ENCODE results near the gene ALAS1.
"Not testable (repeated sequence)": the region's sequence is repeated elsewhere in the genome, so short reads cannot be mapped to it uniquely, and the experiment has no call there.

ALAS1 gene

GRCh38 chr3:52197842-52198625 is at the start of gene ALAS1:
TSS of gene ALAS1 (plus strand) at chr3:52198160. CDS start at chr3:52199242, 1,082 bp downstream.
- H3K27ac Mint-ChIP-seq = peak within 1 kb of the TSS; percentile 88
- peaks cover 38% of the 10 kb centered on the region for H3K36me3 Mint-ChIP-seq
- CTCF ChIA-PET = no interaction called here
- peaks cover 52% of the 10 kb centered on the region for H3K4me1 Mint-ChIP-seq
- peaks cover 31% of the 10 kb centered on the region for H3K27me3 Mint-ChIP-seq
- peak; percentile 95 for DNase-seq
- no peaks in the 10 kb centered on the region for H3K9me3 Mint-ChIP-seq
- H3K4me3 Mint-ChIP-seq = peak within 1 kb of the TSS; percentile 97

GRCh38 chr3:52149021-52149420 is 48.9 kb upstream of the ALAS1 start:
- no peaks in the 10 kb centered on the region for H3K27me3 Mint-ChIP-seq
- peaks cover 26% of the 10 kb centered on the region for H3K4me1 Mint-ChIP-seq
- no peaks in the 10 kb centered on the region for H3K9me3 Mint-ChIP-seq
- CTCF ChIA-PET = interaction anchor here (0.9 to 8.0 kb wide), 3 partner anchors 96 to 212 kb away, joined by 3 to 111 read pairs (median 4); no protein-coding TSS in a partner anchor
- H3K36me3 Mint-ChIP-seq = peaks cover 26% of the 10 kb centered on the region
- H3K4me3 Mint-ChIP-seq = no peak overlapping the region
- no peak for DNase-seq
- no peak overlapping the region for H3K27ac Mint-ChIP-seq

GRCh38 chr3:52149726-52150125 is 48.2 kb upstream of the ALAS1 start:
- H3K36me3 Mint-ChIP-seq = peaks cover 21% of the 10 kb centered on the region
- no peak overlapping the region for H3K27ac Mint-ChIP-seq
- no peak overlapping the region for H3K4me3 Mint-ChIP-seq
- CTCF ChIA-PET = interaction anchor here (1.9 kb wide), 1 partner anchor 148 kb away, joined by 10 read pairs; no protein-coding TSS in a partner anchor
- DNase-seq = no peak
- H3K9me3 Mint-ChIP-seq = no peaks in the 10 kb centered on the region
- peaks cover 20% of the 10 kb centered on the region for H3K4me1 Mint-ChIP-seq
- H3K27me3 Mint-ChIP-seq = no peaks in the 10 kb centered on the region

GRCh38 chr3:52150357-52150756 is 47.6 kb upstream of the ALAS1 start:
- Mint-ChIP-seq H3K4me1 (peaks cover 24% of the 10 kb centered on the region), H3K9me3 (no peaks in the 10 kb centered on the region), H3K4me3 (no peak overlapping the region), H3K36me3 (peaks cover 15% of the 10 kb centered on the region), H3K27ac (no peak overlapping the region), H3K27me3 (no peaks in the 10 kb centered on the region)
- DNase-seq = no peak
- CTCF ChIA-PET = interaction anchor here (1.9 kb wide), 1 partner anchor 149 kb away, joined by 10 read pairs; no protein-coding TSS in a partner anchor

GRCh38 chr3:52150860-52151259 is 47.1 kb upstream of the ALAS1 start:
- Mint-ChIP-seq H3K36me3 (peaks cover 15% of the 10 kb centered on the region), H3K27me3 (no peaks in the 10 kb centered on the region), H3K4me3 (no peak overlapping the region), H3K9me3 (no peaks in the 10 kb centered on the region), H3K4me1 (peaks cover 28% of the 10 kb centered on the region), H3K27ac (no peak overlapping the region)
- no peak for DNase-seq
- CTCF ChIA-PET = interaction anchor here (1.9 kb wide), 1 partner anchor 150 kb away, joined by 10 read pairs; no protein-coding TSS in a partner anchor

- H3K36me3 Mint-ChIP-seq = peaks cover 14% of the 10 kb centered on the region
- DNase-seq, H3K27me3 Mint-ChIP-seq, H3K27ac Mint-ChIP-seq, H3K4me3 Mint-ChIP-seq, H3K9me3 Mint-ChIP-seq, CTCF ChIA-PET: not testable (repeated sequence)
- peaks cover 29% of the 10 kb centered on the region for H3K4me1 Mint-ChIP-seq
Measured at GRCh38 chr3:52151991-52152390, 46.0 kb upstream of the ALAS1 start.

GRCh38 chr3:52153389-52154096 is 44.4 kb upstream of the ALAS1 start:
- DNase-seq = peak; percentile 35
- Mint-ChIP-seq H3K4me1 (peaks cover 29% of the 10 kb centered on the region), H3K27me3 (no peaks in the 10 kb centered on the region), H3K9me3 (no peaks in the 10 kb centered on the region), H3K36me3 (peaks cover 9% of the 10 kb centered on the region), H3K4me3 (peak overlapping the region; percentile 86), H3K27ac (peak overlapping the region; percentile 94)
- CTCF ChIA-PET = interaction anchor here (1.0 to 1.7 kb wide), 2 partner anchors 9 to 67 kb away, joined by 5 read pairs; no protein-coding TSS in a partner anchor

GRCh38 chr3:52154135-52155094 is 43.5 kb upstream of the ALAS1 start, which contains the start of gene POC1A:
TSS of gene POC1A (minus strand) at chr3:52154423. CDS start at chr3:52154372, 51 bp downstream.
- Mint-ChIP-seq H3K27ac (peak within 1 kb of the TSS; percentile 94), H3K4me3 (peak within 1 kb of the TSS; percentile 86), H3K36me3 (peaks cover 5% of the 10 kb centered on the region), H3K9me3 (no peaks in the 10 kb centered on the region), H3K4me1 (peaks cover 29% of the 10 kb centered on the region), H3K27me3 (peaks cover 5% of the 10 kb centered on the region)
- DNase-seq = peak; percentile 95
- CTCF ChIA-PET = interaction anchor here (1.1 to 1.7 kb wide), 2 partner anchors 48 to 66 kb away, joined by 4 to 5 read pairs; no protein-coding TSS in a partner anchor

- Mint-ChIP-seq H3K27me3 (peaks cover 9% of the 10 kb centered on the region), H3K9me3 (no peaks in the 10 kb centered on the region), H3K4me3 (peak overlapping the region; percentile 60), H3K36me3 (peaks cover 3% of the 10 kb centered on the region), H3K27ac (peak overlapping the region; percentile 49), H3K4me1 (peaks cover 29% of the 10 kb centered on the region)
- CTCF ChIA-PET = no interaction called here
- DNase-seq = no peak
Measured at GRCh38 chr3:52155912-52156311, 42.0 kb upstream of the ALAS1 start.

GRCh38 chr3:52159503-52159902 is 38.5 kb upstream of the ALAS1 start:
- H3K36me3 Mint-ChIP-seq = no peaks in the 10 kb centered on the region
- no peak for DNase-seq
- CTCF ChIA-PET = interaction anchor here (1.3 kb wide), 1 partner anchor 179 kb away, joined by 5 read pairs; no protein-coding TSS in a partner anchor
- no peak overlapping the region for H3K4me3 Mint-ChIP-seq
- H3K4me1 Mint-ChIP-seq = peaks cover 13% of the 10 kb centered on the region
- H3K27me3 Mint-ChIP-seq = peaks cover 14% of the 10 kb centered on the region
- H3K9me3 Mint-ChIP-seq = no peaks in the 10 kb centered on the region
- H3K27ac Mint-ChIP-seq = no peak overlapping the region

- Mint-ChIP-seq H3K27ac (no peak overlapping the region), H3K36me3 (no peaks in the 10 kb centered on the region), H3K4me3 (no peak overlapping the region), H3K27me3 (peaks cover 27% of the 10 kb centered on the region), H3K9me3 (no peaks in the 10 kb centered on the region), H3K4me1 (no peaks in the 10 kb centered on the region)
- DNase-seq = no peak
- CTCF ChIA-PET = interaction anchor here (0.7 to 2.7 kb wide), 2 partner anchors 53 to 57 kb away, joined by 4 to 9 read pairs; no protein-coding TSS in a partner anchor
Measured at GRCh38 chr3:52162250-52162872, 35.6 kb upstream of the ALAS1 start.

- Mint-ChIP-seq H3K27ac (no peak overlapping the region), H3K4me3 (no peak overlapping the region), H3K27me3 (peaks cover 15% of the 10 kb centered on the region), H3K9me3 (no peaks in the 10 kb centered on the region), H3K36me3 (no peaks in the 10 kb centered on the region), H3K4me1 (no peaks in the 10 kb centered on the region)
- CTCF ChIA-PET = interaction anchor here (0.7 to 0.8 kb wide), 2 partner anchors 10 to 113 kb away, joined by 3 read pairs; no protein-coding TSS in a partner anchor
- no peak for DNase-seq
Measured at GRCh38 chr3:52167240-52167639, 30.7 kb upstream of the ALAS1 start.

GRCh38 chr3:52170217-52170616 is 27.7 kb upstream of the ALAS1 start:
- not testable (repeated sequence) for H3K27ac Mint-ChIP-seq, H3K4me1 Mint-ChIP-seq, H3K9me3 Mint-ChIP-seq, H3K4me3 Mint-ChIP-seq, H3K36me3 Mint-ChIP-seq, DNase-seq
- CTCF ChIA-PET = interaction anchor here (0.5 to 1.4 kb wide), 4 partner anchors 27 to 500 kb away, joined by 3 to 4 read pairs (median 4); no protein-coding TSS in a partner anchor
- H3K27me3 Mint-ChIP-seq = peaks cover 17% of the 10 kb centered on the region

Measured in activated naive CD4-positive, alpha-beta T cell treated with anti-CD3 and anti-CD28 coated beads, Interleukin-2, amount 10 ng/mL, durations not matched to agents 7 days and 5 days (primary cell).